ENCODE measurements around the gene RAD51B.

RAD51B gene

DNA sequence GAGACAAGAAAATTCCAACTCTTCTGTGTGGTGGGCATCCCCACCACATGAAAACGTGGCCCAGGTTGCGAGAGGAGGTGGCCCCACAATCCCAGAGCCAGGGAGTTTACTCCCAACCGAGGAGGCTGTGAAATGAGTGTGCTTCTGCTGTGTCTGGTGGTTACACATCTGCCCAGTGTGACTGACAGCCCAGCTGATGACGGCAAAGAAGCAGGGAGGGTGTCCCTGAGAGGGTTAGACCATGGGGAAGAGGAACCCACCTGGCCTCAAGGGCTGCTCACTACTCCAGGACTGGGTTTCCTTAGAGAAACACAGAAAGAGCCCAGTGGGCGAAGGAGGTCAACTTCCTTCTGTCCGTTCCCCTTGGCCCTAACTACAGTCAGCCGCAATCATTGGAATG is 948.7 kb downstream of the RAD51B start:
- no peak overlapping the region for H3K4me3 ChIP-seq (ENCODE audit: low read depth, low read length)
- TF ChIP-seq, protein P1, sequence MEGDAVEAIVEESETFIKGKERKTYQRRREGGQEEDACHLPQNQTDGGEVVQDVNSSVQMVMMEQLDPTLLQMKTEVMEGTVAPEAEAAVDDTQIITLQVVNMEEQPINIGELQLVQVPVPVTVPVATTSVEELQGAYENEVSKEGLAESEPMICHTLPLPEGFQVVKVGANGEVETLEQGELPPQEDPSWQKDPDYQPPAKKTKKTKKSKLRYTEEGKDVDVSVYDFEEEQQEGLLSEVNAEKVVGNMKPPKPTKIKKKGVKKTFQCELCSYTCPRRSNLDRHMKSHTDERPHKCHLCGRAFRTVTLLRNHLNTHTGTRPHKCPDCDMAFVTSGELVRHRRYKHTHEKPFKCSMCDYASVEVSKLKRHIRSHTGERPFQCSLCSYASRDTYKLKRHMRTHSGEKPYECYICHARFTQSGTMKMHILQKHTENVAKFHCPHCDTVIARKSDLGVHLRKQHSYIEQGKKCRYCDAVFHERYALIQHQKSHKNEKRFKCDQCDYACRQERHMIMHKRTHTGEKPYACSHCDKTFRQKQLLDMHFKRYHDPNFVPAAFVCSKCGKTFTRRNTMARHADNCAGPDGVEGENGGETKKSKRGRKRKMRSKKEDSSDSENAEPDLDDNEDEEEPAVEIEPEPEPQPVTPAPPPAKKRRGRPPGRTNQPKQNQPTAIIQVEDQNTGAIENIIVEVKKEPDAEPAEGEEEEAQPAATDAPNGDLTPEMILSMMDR (IDR thresholded peaks at IDR 0.05; ENCODE audit: insufficient read depth, low read depth, low read length, missing control alignments) = no peak
- no peak for DNase-seq (ENCODE audit: low read depth)

DNA sequence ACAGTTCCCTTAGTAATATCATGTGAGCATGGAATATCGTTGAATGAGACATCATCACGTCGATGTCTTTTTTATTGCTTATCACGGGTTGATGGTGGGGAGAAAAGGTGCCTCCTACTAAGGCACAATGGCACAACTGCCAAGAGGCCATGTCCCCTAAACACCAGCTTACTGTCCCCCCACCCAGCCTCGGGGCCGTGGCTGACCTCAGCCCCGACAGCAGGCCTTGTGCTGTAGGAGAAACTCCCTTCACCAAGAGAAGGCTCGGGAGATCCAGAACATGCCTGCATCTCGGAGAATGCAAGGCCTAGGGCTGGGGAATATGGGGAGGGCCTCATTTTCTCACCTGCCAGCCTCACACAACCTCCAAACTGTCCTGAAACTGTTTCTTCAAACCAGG is 950.5 kb downstream of the RAD51B start:
- TF ChIP-seq, protein P1 (IDR thresholded peaks at IDR 0.05; ENCODE audit: insufficient read depth, low read depth, low read length, missing control alignments) = no peak
- no peak overlapping the region for H3K4me3 ChIP-seq (ENCODE audit: low read depth, low read length)
- no peak for DNase-seq (ENCODE audit: low read depth)

DNA sequence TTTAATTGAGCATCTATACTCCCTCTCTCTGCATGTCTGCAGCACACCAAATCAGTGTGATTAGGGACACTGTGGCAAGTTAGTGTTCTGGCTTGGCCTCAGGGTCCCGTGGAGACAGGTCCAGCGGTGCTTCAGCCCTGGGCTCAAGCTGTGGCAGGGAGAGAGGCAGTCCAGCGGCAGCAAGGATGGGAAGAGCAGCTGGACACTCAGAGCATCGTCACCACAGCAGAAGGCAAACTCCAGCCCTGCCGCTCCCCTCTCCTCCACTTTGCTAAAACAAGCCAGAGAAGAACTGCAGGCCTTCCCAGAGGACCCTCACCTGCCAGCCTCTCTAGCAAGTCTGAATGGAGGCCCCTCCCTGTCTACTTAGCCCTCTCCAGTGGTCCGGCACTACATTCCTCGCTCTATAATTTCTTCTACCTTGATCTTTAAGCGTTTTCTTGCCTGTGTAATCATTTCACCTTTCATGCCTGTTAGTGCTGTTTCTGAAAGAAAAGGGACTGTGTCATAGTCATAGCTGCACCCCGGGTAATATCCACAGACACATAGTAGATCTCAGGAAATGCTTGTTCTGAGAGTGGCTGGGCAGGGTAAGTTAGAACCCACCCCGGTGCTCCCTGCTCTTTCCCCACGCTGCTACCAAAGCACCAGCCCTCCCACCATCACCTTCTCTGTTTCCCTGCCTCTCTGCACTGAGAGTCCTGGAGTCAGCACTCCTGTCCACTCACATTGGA is 951.1 kb downstream of the RAD51B start:
- TF ChIP-seq, protein P1 (IDR thresholded peaks at IDR 0.05; ENCODE audit: insufficient read depth, low read depth, low read length, missing control alignments) = no peak
- no peak for DNase-seq (ENCODE audit: low read depth)

DNA sequence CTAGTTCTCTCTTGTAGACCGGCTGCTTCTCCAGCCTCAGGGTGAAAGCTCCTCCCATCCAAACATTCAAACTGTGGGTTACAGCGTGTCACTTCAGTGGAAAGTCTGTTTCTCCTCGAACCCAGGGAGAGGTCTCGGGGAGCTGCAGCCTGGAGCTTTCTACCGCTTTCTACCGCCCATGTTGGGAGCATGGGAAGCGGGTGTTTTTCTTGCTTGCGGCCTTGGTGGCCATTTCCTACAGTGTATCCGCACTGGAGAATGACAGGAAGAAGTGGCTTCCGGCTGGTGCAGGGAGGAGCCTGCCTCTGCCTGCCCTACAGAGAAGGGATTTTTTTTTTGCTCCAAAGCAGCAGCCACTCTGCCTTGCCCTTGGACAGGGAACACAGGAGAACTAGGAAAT is 952.1 kb downstream of the RAD51B start:
- TF ChIP-seq, protein P1 (IDR thresholded peaks at IDR 0.05; ENCODE audit: insufficient read depth, low read depth, low read length, missing control alignments) = no peak
- no peak overlapping the region for H3K4me3 ChIP-seq (ENCODE audit: low read depth, low read length)
- no peak for DNase-seq (ENCODE audit: low read depth)

More for the DNA sequence above, 951.1 kb downstream of the RAD51B start:
- no peak overlapping the region for H3K4me3 ChIP-seq (ENCODE audit: low read depth, low read length)

DNA sequence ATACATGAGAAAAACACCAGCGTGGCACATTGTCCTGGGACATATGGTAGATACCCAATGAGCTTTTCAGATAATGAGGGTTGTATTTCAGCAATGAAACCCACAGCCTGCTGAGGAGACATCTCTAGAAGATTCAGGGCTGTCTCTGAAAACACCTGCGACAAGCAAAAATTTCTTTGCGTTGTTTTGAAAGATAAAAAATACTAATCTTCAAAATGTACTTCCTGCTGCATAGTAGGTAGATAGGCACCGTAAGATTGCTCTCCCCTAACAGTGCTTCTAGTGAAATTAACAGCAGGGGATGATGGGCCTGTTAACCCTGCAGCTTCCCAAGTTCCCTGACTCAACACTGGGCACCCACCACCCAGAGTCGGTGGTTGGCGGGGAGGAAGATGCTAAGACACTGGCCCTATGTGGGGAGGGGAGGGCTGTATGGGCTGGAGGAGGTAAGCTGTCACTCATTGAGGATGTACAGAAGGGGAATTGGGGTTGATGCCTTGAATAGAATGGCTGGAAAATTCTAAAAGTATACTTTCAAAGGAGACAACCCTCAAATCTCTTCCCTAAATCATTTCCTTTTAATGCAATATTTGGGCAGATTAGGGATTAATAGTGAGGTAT is 953.3 kb downstream of the RAD51B start:
- H3K4me3 ChIP-seq (ENCODE audit: low read depth, low read length) = no peak overlapping the region
- DNase-seq (ENCODE audit: low read depth) = no peak
- TF ChIP-seq, protein P1 (IDR thresholded peaks at IDR 0.05; ENCODE audit: insufficient read depth, low read depth, low read length, missing control alignments) = no peak

DNA sequence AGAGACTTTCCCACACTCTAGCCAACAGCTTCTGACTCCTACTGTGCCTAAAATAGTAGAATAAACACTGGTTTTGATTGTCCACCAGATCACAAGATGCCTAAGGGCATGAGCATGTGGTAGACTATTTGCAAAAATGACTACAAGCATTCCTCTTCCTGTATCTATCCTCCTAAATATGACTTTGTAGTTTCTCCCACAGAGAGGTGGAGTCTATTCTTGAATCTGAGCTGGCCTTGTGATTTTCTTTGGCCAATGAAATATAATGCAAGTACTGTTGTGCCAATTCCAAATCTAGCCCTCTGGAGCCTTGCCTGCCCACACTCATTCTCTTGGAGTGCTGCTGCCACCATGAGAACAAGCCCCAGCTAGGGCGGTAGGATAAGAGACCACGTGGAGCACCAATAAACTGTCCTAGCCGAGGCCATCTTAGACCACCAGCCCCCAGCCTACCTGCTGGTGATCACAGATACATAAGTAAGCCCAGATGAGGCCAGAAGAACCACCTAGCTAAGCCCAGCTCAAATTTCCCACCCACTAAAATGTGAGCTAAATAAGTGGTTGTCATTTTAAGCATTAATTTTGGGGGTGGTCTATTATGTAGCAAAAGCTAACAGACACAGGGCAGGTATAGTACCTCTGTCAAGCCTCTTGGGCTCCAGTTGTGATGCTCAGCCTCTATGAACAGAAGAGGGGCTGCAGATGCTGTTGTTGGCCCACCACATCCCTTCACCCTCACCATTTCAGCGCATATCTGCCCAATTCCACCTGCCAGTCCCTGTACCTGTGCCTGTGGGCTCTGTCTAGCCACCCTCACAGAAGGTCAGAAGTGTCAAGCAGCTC is 955.4 kb downstream of the RAD51B start:
- no peak overlapping the region for H3K4me3 ChIP-seq (ENCODE audit: low read depth, low read length)
- DNase-seq (ENCODE audit: low read depth) = no peak
- TF ChIP-seq, protein P1 (IDR thresholded peaks at IDR 0.05; ENCODE audit: insufficient read depth, low read depth, low read length, missing control alignments) = no peak

All from GM12865 (cell line).